ENCODE measurements around the gene EMILIN1. TPM values are rescaled to one million over a fixed set of nuclear protein-coding genes. Genes with fewer than 3 reads are reported as not detected.

The EMILIN1 gene
- total RNA-seq, 1 experiment from 2014 or later, result 1.2 TPM

- Histone ChIP-seq H2AFZ (ENCODE audit: low read length) (no peak overlapping the region), H2BK20ac (ENCODE audit: low read depth, low read length, poor library complexity, severe bottlenecking) (no peak overlapping the region), H3K14ac (ENCODE audit: insufficient read depth, low read length) (no peak overlapping the region), H3K23ac (ENCODE audit: insufficient read length, low read depth, low read length) (no peak overlapping the region), H4K8ac (replicated peaks; ENCODE audit: insufficient read length, low read depth, low read length) (no peak overlapping the region), H3K56ac (ENCODE audit: insufficient read length, low read depth, low read length) (no peak overlapping the region), H3K9ac (ENCODE audit: extremely low read depth, insufficient read length, low read length) (no peak overlapping the region), H2AK5ac (ENCODE audit: insufficient read length, low read length) (no peak overlapping the region), H2BK15ac (ENCODE audit: low read depth, low read length) (no peak overlapping the region), H3K4me1 (ENCODE audit: insufficient read depth, low read length) (0 out of 2 replicates have a peak, but pooled peaks cover 4% of the 10 kb centered on the region), H3K4ac (ENCODE audit: low read depth, low read length) (no peak overlapping the region), H3K23me2 (ENCODE audit: insufficient read length, low read depth, low read length, poor library complexity, severe bottlenecking) (peaks cover 6% of the 10 kb centered on the region), H3T11ph (ENCODE audit: low read length) (no peak overlapping the region), H2BK5ac (ENCODE audit: insufficient read length, low read length) (no peak overlapping the region), H3K4me2 (ENCODE audit: insufficient read depth, insufficient read length, low read length) (no peak overlapping the region), H3K79me1 (ENCODE audit: insufficient read depth, low read depth, low read length, poor library complexity, severe bottlenecking) (no peaks in the 10 kb centered on the region), H2BK120ac (ENCODE audit: low read depth, low read length, poor library complexity, severe bottlenecking) (no peak overlapping the region), H3K27ac (ENCODE audit: insufficient read length, low read depth, low read length) (no peak overlapping the region), H4K91ac (ENCODE audit: insufficient read length, low read depth, low read length) (no peak overlapping the region), H3K79me2 (ENCODE audit: insufficient read depth, low read length) (no peaks in the 10 kb centered on the region), H4K5ac (ENCODE audit: insufficient read length, low read depth, low read length) (no peak overlapping the region), H3K9me3 (ENCODE audit: control insufficient read depth, low read depth, low read length) (no peaks in the 10 kb centered on the region), H2BK12ac (ENCODE audit: insufficient read length, low read depth, low read length) (no peak overlapping the region), H3K18ac (ENCODE audit: insufficient read length, low read depth, low read length) (no peak overlapping the region), H4K20me1 (ENCODE audit: control insufficient read depth, insufficient read depth, insufficient read length) (no peaks in the 10 kb centered on the region), H3K27me3 (ENCODE audit: insufficient read depth, low read length) (no peaks in the 10 kb centered on the region)
- no peak for DNase-seq
- no peak for TF ChIP-seq CTCF (conservative IDR thresholded peaks at IDR 0.05)
- peaks cover 4 to 8% of the 10 kb centered on the region in 2 experiments for H3K4me1 Mint-ChIP-seq
- H3K36me3 Mint-ChIP-seq (ENCODE audit: insufficient read depth in 1 of 3, low read depth in 3 of 3), result peaks cover 23 to 58% (median 45%) of the 10 kb centered on the region in 3 experiments
- peaks cover 6% of the 10 kb centered on the region for H3K27me3 Mint-ChIP-seq (ENCODE audit: low read depth)
- WGBS (ENCODE audit: extremely low coverage, insufficient read length, low lambda C conversion rate), result no CpG with 5 or more reads among the region's 11 CpGs
- H3K4me3 Mint-ChIP-seq, result no peak overlapping the region
- H3K9me3 Mint-ChIP-seq, result peaks cover 6 to 7% of the 10 kb centered on the region in 2 experiments; a peak in 4 of 5 replicates
- H3K27ac Mint-ChIP-seq, result no peak overlapping the region; a peak in 1 of 7 replicates
These were observed 23.7 kb upstream of the EMILIN1 start for GRCh38 chr2:27054721-27055120.

Data from H9 (cell line).